K562 (cell line): ENCODE measurements around the gene ABCC1. TPM values are rescaled to one million over a fixed set of nuclear protein-coding genes. Genes with fewer than 3 reads are reported as not detected.
A peak's percentile ranks its signal among the peaks of the same experiment; 100 is the strongest.

Source experiments
- ARID3A ChIP-seq: IDR thresholded peaks from 2 replicates; pipeline ENCODE4 v1.6.1; 2012; ENCODE audit warnings: low read depth, low read length, improper control_type of control experiment, borderline replicate concordance
- CXXC5 ChIP-seq: fragments of 250-450 bp; sonication (Bioruptor Pico); IDR thresholded peaks from 2 replicates; pipeline ENCODE4 v1.8.0; 2022; ENCODE audit warnings: inconsistent platforms, mild to moderate bottlenecking, moderate library complexity
- FOXJ3 ChIP-seq: sonication (generic); formaldehyde crosslinking; IDR thresholded peaks from 2 replicates; pipeline ENCODE4 v1.4.0; 2020; ENCODE audit warnings: mild to moderate bottlenecking, missing genetic modification reagents
- GMEB1 ChIP-seq: fragments of 250-450 bp; sonication (Bioruptor Pico); IDR thresholded peaks from 2 replicates; pipeline ENCODE4 v1.4.0; 2020; ENCODE audit warnings: mild to moderate bottlenecking
- KAT2B ChIP-seq: IDR thresholded peaks from one replicate; pipeline ENCODE4 v1.6.1; 2012; ENCODE audit warnings: low read depth, mild to moderate bottlenecking, control low read depth, inconsistent platforms, low read length, moderate library complexity
- KDM1A ChIP-seq, 2 experiments: fragments of 450-650 bp; IDR thresholded peaks; 2 replicates each; pipeline ENCODE4 v1.6.1; 2016; ENCODE audit warnings: mild to moderate bottlenecking in 2 of 2
- NFE2 ChIP-seq: IDR thresholded peaks from 2 replicates; pipeline ENCODE4 v1.6.1; 2014; ENCODE audit warnings: antibody characterized with exemption, low read depth
- NFYB ChIP-seq: IDR thresholded peaks from 2 replicates; pipeline ENCODE4 v1.6.1; 2011; ENCODE audit warnings: mild to moderate bottlenecking, moderate library complexity; ENCODE audit not compliant: insufficient read length; ENCODE audit errors: extremely low read depth
- XRCC4 ChIP-seq: IDR thresholded peaks from one replicate; pipeline ENCODE4 v1.6.1; 2011; ENCODE audit not compliant: insufficient read depth, insufficient read length; ENCODE audit errors: extremely low read depth
- ZBTB12 ChIP-seq: fragments of 250-450 bp; sonication (Bioruptor Pico); IDR thresholded peaks from 2 replicates; pipeline ENCODE4 v1.4.0; 2020
- ZBTB7A ChIP-seq: IDR thresholded peaks from 2 replicates; pipeline ENCODE4 v1.6.1; 2011; ENCODE audit warnings: low read depth, mild to moderate bottlenecking, low read length, moderate library complexity, borderline replicate concordance; ENCODE audit not compliant: control insufficient read depth
- ZNF311 ChIP-seq: fragments of 250-450 bp; sonication (Bioruptor Pico); IDR thresholded peaks from 2 replicates; pipeline ENCODE4 v1.4.0; 2020; ENCODE audit warnings: mild to moderate bottlenecking, moderate library complexity
- ZNF431 ChIP-seq: sonication (generic); formaldehyde crosslinking; IDR thresholded peaks from 2 replicates; pipeline ENCODE4 v1.8.0; 2022; ENCODE audit warnings: mild to moderate bottlenecking, missing genetic modification reagents
- ZNF644 ChIP-seq: fragments of 200-800 bp; sonication (Bioruptor generic); IDR thresholded peaks from 2 replicates; pipeline ENCODE4 v1.6.1; 2016; ENCODE audit warnings: low read depth, missing genetic modification characterization, missing compliant biosample characterization
- ZNF766 ChIP-seq: fragments of 200-800 bp; sonication (Bioruptor generic); conservative IDR thresholded peaks from 2 replicates; pipeline ENCODE4 v1.6.1; 2016; ENCODE audit warnings: missing genetic modification characterization, missing compliant biosample characterization
- ZNF785 ChIP-seq: fragments of 250-450 bp; sonication (Bioruptor Pico); IDR thresholded peaks from 2 replicates; pipeline ENCODE4 v1.4.0; 2020; ENCODE audit warnings: mild to moderate bottlenecking
- polyA plus RNA-seq, 8 experiments: library from polyadenylated mRNA; depleted of rRNA in 4 of 8; stranded (reverse) in 5 of 8; unstranded in 3 of 8; fragments of >200 nt; fragmentation: Nextera tagmentation in 2 of 8; fragmentation: Illumina TruSeq in 1 of 8; extraction: Ambion mirVana in 2 of 8; extraction: Trizol in 1 of 8; gene quantifications; 2 replicates each; pipeline versions ENCODE4 v1.2.1 to v1.2.3, GENCODE V29; 2011 to 2014; ENCODE audit warnings: inconsistent platforms in 1 of 8, missing spikeins in 1 of 8
- total RNA-seq, 7 experiments: library from RNA; depleted of rRNA in 6 of 7; stranded (reverse); fragments of >200 nt in 6 of 7; fragmentation: Illumina TruSeq in 2 of 7; extraction: Trizol in 2 of 7; gene quantifications; 2 replicates each; pipeline versions ENCODE4 v1.2.1 to v1.2.3, GENCODE V29; 2011 to 2021; ENCODE audit warnings: low replicate concordance in 1 of 7
- TF ChIP-seq, protein P1 (sequence below): fragments of 250-450 bp; sonication (Bioruptor Pico); IDR thresholded peaks from 2 replicates; pipeline ENCODE4 v1.8.0; 2021; ENCODE audit warnings: moderate library complexity, mild to moderate bottlenecking, inconsistent platforms
- TF ChIP-seq, protein P2 (sequence below): fragments of 450-650 bp; IDR thresholded peaks from 2 replicates; pipeline ENCODE4 v1.6.1; 2016; ENCODE audit warnings: low read depth, mild to moderate bottlenecking, moderate library complexity
- TF ChIP-seq, protein P3 (sequence below): fragments of 450-650 bp; IDR thresholded peaks from 2 replicates; pipeline ENCODE4 v1.6.1; 2016; ENCODE audit warnings: missing biosample characterization, missing genetic modification characterization

Gene ABCC1
- total and polyA plus RNA-seq, 9 of the 15 experiments (the other 6 are each of a cell fraction or from before 2014, with no cell fraction given) = 3.9 to 41.6 (median 10.0) TPM

GRCh38 chr16:16120382-16121184 lies 171.2 kb downstream of the ABCC1 start (continued):
- peak; percentile 80 for TF ChIP-seq ZNF311
- no peak for TF ChIP-seq FOXJ3 (CRISPR knock-in tag)
- TF ChIP-seq ZNF766 (CRISPR knock-in tag) = no peak
- TF ChIP-seq ZNF644 = 0 out of 2 replicates have a peak, but pooled peaks have one; percentile 21
- TF ChIP-seq NFYB = no peak
- no peak for TF ChIP-seq GMEB1
- TF ChIP-seq ZBTB7A = no peak
- TF ChIP-seq, protein P1, sequence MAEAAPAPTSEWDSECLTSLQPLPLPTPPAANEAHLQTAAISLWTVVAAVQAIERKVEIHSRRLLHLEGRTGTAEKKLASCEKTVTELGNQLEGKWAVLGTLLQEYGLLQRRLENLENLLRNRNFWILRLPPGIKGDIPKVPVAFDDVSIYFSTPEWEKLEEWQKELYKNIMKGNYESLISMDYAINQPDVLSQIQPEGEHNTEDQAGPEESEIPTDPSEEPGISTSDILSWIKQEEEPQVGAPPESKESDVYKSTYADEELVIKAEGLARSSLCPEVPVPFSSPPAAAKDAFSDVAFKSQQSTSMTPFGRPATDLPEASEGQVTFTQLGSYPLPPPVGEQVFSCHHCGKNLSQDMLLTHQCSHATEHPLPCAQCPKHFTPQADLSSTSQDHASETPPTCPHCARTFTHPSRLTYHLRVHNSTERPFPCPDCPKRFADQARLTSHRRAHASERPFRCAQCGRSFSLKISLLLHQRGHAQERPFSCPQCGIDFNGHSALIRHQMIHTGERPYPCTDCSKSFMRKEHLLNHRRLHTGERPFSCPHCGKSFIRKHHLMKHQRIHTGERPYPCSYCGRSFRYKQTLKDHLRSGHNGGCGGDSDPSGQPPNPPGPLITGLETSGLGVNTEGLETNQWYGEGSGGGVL (CRISPR knock-in tag) = no peak
- TF ChIP-seq ZNF431 = no peak
- TF ChIP-seq NFE2 = peak; percentile 39
- no peak for TF ChIP-seq ZBTB12 (CRISPR knock-in tag)
- TF ChIP-seq KAT2B = no peak
- TF ChIP-seq, protein P2, sequence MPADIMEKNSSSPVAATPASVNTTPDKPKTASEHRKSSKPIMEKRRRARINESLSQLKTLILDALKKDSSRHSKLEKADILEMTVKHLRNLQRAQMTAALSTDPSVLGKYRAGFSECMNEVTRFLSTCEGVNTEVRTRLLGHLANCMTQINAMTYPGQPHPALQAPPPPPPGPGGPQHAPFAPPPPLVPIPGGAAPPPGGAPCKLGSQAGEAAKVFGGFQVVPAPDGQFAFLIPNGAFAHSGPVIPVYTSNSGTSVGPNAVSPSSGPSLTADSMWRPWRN = no peak
- TF ChIP-seq ARID3A = 0 out of 2 replicates have a peak, but pooled peaks have one; percentile 61
- TF ChIP-seq ZNF785 (CRISPR knock-in tag) = no peak
- TF ChIP-seq XRCC4 = no peak
- TF ChIP-seq, protein P3, sequence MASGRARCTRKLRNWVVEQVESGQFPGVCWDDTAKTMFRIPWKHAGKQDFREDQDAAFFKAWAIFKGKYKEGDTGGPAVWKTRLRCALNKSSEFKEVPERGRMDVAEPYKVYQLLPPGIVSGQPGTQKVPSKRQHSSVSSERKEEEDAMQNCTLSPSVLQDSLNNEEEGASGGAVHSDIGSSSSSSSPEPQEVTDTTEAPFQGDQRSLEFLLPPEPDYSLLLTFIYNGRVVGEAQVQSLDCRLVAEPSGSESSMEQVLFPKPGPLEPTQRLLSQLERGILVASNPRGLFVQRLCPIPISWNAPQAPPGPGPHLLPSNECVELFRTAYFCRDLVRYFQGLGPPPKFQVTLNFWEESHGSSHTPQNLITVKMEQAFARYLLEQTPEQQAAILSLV = peak; percentile 56; the same call in 1 of the 2 replicates
- peak; percentile 8 for TF ChIP-seq CXXC5 (CRISPR knock-in tag)
- no peak for TF ChIP-seq KDM1A (IDR thresholded peaks at IDR 0.05)
